Fibroblast of pulmonary artery (primary cell): ENCODE results near the gene EFNB1.

ENCODE experiments used
- DNase-seq: peaks from one replicate; pipeline ENCODE4 v3.0.0-alpha.2; 2010; ENCODE audit warnings: low read depth
- H3K4me3 ChIP-seq: replicated peaks from 2 replicates; pipeline ENCODE4 v1.5.1; 2011; ENCODE audit warnings: low read depth, mild to moderate bottlenecking, control low read depth, low read length, moderate library complexity
- CTCF ChIP-seq: IDR thresholded peaks from 2 replicates; pipeline ENCODE4 v1.5.1; 2011; ENCODE audit warnings: mild to moderate bottlenecking, control low read depth, low read length, inconsistent platforms; ENCODE audit errors: missing control alignments

Gene EFNB1

GRCh38 chrX:68874076-68874475 is 45.3 kb downstream of the EFNB1 start:
- no peak for TF ChIP-seq CTCF
- no peak for DNase-seq

GRCh38 chrX:68876731-68877130 is 47.9 kb downstream of the EFNB1 start:
- no peak for DNase-seq
- TF ChIP-seq CTCF, result no peak
- no peak overlapping the region for H3K4me3 ChIP-seq

More at GRCh38 chrX:68874076-68874475, 45.3 kb downstream of the EFNB1 start:
- H3K4me3 ChIP-seq, result no peak overlapping the region

- no peak for TF ChIP-seq CTCF
- H3K4me3 ChIP-seq, result no peak overlapping the region
- no peak for DNase-seq
Observed at GRCh38 chrX:68877606-68878005, 48.8 kb downstream of the EFNB1 start.

- TF ChIP-seq CTCF, result no peak
- no peak for DNase-seq
- H3K4me3 ChIP-seq, result no peak overlapping the region
Observed at GRCh38 chrX:68878977-68879645, 50.3 kb downstream of the EFNB1 start.

GRCh38 chrX:68880846-68881552 is 52.2 kb downstream of the EFNB1 start:
- no peak for DNase-seq
- H3K4me3 ChIP-seq, result no peak overlapping the region
- TF ChIP-seq CTCF, result no peak

GRCh38 chrX:68881911-68882310 is 53.1 kb downstream of the EFNB1 start:
- no peak overlapping the region for H3K4me3 ChIP-seq
- DNase-seq, result no peak
- no peak for TF ChIP-seq CTCF
